ENCODE results near the gene OBSCN.

GRCh38 chr1:228299211-228299610 lies 91.4 kb downstream of the OBSCN start:
- TF ChIP-seq CTCF (IDR thresholded peaks at IDR 0.05): no peak
- no peak for TF ChIP-seq REST (IDR thresholded peaks at IDR 0.05; ENCODE audit: insufficient read depth in 1 of 2, low read depth in 2 of 2, low read length in 1 of 2)
- TF ChIP-seq POLR2AphosphoS5 (IDR thresholded peaks at IDR 0.05; ENCODE audit: low read depth, low read length): no peak
- TF ChIP-seq TCF7L2 (IDR thresholded peaks at IDR 0.05; ENCODE audit: low read depth, low read length): no peak
- TF ChIP-seq SIN3A (IDR thresholded peaks at IDR 0.05; ENCODE audit: borderline replicate concordance, insufficient read depth, low read depth, low read length): no peak
